Fibroblast of the aortic adventitia (primary cell): Measurements from ENCODE around the gene GON4L. TPM values are rescaled to one million over a fixed set of nuclear protein-coding genes. Genes with fewer than 3 reads are reported as not detected.
"Not testable (repeated sequence)": the region's sequence is repeated elsewhere in the genome, so short reads cannot be mapped to it uniquely, and the experiment has no call there.

Experiments
- DNase-seq: peaks from one replicate; pipeline ENCODE4 v3.0.0-alpha.2; 2010; ENCODE audit warnings: low read depth
- H3K4me3 ChIP-seq: 2 replicates; pipeline ENCODE4 v1.5.1; 2011; ENCODE audit warnings: low read depth, mild to moderate bottlenecking, control low read depth, low read length, moderate library complexity
- total RNA-seq: library from RNA; depleted of rRNA; stranded (reverse); fragments of >200 nt; gene quantifications from 2 replicates; pipeline ENCODE4 v1.2.3, GENCODE V29; 2012; ENCODE audit warnings: low replicate concordance
- TF ChIP-seq, protein P1 (sequence below): IDR thresholded peaks from 2 replicates; pipeline ENCODE4 v1.5.1; 2011; ENCODE audit warnings: mild to moderate bottlenecking, low read length, control low read depth, inconsistent platforms; ENCODE audit not compliant: insufficient read depth

GON4L gene
- total RNA-seq, 1 donor: 39.9 TPM

GRCh38 chr1:155761736-155762405, 95.1 kb downstream of the GON4L start:
- TF ChIP-seq, protein P1, sequence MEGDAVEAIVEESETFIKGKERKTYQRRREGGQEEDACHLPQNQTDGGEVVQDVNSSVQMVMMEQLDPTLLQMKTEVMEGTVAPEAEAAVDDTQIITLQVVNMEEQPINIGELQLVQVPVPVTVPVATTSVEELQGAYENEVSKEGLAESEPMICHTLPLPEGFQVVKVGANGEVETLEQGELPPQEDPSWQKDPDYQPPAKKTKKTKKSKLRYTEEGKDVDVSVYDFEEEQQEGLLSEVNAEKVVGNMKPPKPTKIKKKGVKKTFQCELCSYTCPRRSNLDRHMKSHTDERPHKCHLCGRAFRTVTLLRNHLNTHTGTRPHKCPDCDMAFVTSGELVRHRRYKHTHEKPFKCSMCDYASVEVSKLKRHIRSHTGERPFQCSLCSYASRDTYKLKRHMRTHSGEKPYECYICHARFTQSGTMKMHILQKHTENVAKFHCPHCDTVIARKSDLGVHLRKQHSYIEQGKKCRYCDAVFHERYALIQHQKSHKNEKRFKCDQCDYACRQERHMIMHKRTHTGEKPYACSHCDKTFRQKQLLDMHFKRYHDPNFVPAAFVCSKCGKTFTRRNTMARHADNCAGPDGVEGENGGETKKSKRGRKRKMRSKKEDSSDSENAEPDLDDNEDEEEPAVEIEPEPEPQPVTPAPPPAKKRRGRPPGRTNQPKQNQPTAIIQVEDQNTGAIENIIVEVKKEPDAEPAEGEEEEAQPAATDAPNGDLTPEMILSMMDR: no peak
- no peak overlapping the region for H3K4me3 ChIP-seq
- no peak for DNase-seq

DNA sequence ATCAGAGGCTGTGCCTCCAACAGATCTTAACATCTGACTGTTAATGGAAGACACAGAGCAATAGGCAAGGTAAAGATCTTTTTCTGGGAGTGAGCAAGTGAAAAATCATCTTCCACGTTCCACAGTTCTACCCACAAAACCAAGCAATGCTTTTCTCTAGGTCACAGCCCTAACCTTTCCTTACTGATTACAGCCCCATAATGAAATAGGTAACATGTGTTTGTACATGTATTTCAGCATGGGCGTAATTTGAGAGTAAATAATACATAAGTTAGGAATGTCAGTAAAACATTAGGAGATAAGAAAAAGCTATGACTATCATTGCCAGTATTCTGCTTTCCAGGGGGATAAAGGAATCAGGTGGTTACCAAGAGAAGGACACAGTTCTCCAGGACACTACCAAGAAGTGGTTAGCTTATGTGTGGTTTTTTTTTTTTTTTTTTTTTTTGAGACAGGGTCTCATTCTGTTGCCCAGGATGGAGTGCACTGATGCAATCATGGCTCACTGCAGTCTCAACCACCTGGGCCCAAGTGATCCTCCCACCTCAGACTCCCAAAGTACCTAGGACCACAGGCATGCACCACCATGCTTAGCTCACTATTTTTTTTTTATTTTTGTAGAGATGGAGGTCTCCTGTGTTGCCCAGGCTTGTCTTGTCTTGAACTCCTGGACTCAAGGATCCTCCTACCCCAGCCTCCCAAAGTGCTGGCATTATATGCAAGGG, 96.1 kb downstream of the GON4L start:
- TF ChIP-seq, protein P1: no peak
- no peak for DNase-seq

GRCh38 chr1:155759966-155760630, 96.9 kb downstream of the GON4L start:
- no peak overlapping the region for H3K4me3 ChIP-seq
- TF ChIP-seq, protein P1: no peak
- no peak for DNase-seq

More for the DNA sequence above, 96.1 kb downstream of the GON4L start:
- no peak overlapping the region for H3K4me3 ChIP-seq

GRCh38 chr1:155759017-155759416, 98.0 kb downstream of the GON4L start:
- DNase-seq: not testable (repeated sequence)

GRCh38 chr1:155748141-155748540, 108.9 kb downstream of the GON4L start:
- not testable (repeated sequence) for DNase-seq, H3K4me3 ChIP-seq

More at GRCh38 chr1:155759017-155759416, 98.0 kb downstream of the GON4L start:
- H3K4me3 ChIP-seq: not testable (repeated sequence)

GRCh38 chr1:155747586-155747985, 109.4 kb downstream of the GON4L start:
- not testable (repeated sequence) for H3K4me3 ChIP-seq, DNase-seq

- peak; percentile 98 for DNase-seq
- H3K4me3 ChIP-seq: peak overlapping the region; percentile 81
Measured at GRCh38 chr1:155745284-155746228, 111.5 kb downstream of the GON4L start.

DNA sequence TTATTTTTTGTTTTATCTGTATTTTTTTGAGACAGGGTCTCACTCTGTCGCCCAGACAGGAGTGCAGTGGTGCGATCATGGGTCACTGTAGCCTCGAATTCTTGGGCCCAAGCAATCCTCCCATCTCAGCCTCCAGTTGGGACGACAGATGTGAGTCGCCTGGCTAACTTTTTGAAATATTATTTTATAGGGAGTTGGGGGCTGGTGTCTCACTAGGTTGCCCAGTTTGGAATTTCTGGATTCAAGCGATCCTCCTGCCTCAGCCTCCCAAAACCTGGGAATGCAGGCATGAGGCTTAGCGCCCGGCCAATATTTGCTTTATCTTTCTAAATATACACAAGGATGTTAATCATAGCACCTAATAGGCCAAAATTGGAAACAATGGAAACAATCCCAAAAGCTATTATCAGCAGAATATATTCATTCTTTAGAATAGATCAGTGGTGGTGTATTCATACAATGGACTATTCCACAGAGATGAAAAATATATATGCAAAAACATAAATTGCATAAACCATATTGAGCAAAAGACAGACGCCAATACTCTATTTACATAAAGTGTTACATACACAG, 112.2 kb downstream of the GON4L start:
- TF ChIP-seq, protein P1: no peak
- no peak for DNase-seq
- peak overlapping the region; percentile 81 for H3K4me3 ChIP-seq
